GM10266 (cell line): ENCODE results near the gene CEP112.

Experiments used
- DNase-seq: peaks from one replicate; pipeline ENCODE4 v3.0.0; 2012; ENCODE audit errors: extremely low spot score
- TF ChIP-seq, protein P1 (sequence below): IDR thresholded peaks from 2 replicates; pipeline ENCODE4 v1.5.1; 2012; ENCODE audit warnings: mild to moderate bottlenecking, low read depth; ENCODE audit not compliant: control insufficient read depth, insufficient read depth; ENCODE audit errors: missing control alignments

CEP112 gene

DNA sequence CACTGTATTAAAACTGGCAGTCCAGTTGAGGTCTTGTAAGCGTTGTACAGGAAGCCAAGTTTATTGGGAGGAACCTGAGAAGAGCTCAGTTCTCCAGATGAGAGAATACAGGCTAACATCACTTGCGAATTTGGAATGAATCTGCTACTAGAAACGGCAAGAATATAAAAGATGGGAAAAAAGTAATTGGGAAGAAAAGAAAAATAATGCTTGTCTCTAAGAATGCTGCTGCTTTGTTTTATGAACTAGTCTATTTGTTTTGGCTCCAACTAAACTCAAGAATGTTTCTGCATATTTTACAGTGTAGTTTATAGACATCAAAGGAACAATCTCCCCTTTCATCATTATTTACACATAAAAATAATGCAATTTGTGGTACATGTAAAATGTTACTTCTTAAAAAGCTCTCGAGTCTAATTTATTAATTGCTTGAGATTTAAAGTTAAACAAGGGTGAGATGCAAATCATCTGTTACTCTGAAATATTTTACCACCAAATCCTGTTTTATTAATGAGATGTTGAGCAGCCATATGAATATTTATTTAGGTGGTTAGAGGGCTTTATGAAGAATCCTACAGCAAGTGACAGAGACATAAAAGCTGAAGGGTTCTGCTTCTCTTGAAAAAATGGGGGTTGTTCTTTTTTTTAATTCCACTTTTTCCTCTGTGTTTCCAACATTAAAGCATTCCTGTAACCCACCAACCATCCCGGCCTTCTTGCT, 468.3 kb downstream of the CEP112 start:
- TF ChIP-seq, protein P1, sequence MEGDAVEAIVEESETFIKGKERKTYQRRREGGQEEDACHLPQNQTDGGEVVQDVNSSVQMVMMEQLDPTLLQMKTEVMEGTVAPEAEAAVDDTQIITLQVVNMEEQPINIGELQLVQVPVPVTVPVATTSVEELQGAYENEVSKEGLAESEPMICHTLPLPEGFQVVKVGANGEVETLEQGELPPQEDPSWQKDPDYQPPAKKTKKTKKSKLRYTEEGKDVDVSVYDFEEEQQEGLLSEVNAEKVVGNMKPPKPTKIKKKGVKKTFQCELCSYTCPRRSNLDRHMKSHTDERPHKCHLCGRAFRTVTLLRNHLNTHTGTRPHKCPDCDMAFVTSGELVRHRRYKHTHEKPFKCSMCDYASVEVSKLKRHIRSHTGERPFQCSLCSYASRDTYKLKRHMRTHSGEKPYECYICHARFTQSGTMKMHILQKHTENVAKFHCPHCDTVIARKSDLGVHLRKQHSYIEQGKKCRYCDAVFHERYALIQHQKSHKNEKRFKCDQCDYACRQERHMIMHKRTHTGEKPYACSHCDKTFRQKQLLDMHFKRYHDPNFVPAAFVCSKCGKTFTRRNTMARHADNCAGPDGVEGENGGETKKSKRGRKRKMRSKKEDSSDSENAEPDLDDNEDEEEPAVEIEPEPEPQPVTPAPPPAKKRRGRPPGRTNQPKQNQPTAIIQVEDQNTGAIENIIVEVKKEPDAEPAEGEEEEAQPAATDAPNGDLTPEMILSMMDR: no peak
- DNase-seq: no peak

DNA sequence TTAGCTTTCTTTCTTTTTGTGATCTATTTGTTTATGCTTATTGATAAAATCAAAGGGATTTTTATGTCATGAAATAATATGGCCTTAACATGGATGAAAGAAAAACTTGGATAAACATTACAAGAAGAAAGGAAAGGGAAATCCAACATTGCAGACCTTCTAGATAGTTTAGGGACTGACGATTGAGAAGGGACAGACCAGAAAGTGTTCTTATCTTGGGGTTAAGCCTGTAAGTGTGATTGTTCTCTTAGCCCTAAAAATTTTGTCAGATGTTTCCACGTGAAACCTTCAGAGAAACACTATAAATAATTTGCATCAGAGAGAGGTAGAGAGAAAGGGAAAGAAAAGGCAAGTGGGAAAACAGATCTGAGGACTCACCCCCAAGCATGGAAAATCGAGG, 473.3 kb downstream of the CEP112 start:
- no peak for DNase-seq
- TF ChIP-seq, protein P1: no peak

DNA sequence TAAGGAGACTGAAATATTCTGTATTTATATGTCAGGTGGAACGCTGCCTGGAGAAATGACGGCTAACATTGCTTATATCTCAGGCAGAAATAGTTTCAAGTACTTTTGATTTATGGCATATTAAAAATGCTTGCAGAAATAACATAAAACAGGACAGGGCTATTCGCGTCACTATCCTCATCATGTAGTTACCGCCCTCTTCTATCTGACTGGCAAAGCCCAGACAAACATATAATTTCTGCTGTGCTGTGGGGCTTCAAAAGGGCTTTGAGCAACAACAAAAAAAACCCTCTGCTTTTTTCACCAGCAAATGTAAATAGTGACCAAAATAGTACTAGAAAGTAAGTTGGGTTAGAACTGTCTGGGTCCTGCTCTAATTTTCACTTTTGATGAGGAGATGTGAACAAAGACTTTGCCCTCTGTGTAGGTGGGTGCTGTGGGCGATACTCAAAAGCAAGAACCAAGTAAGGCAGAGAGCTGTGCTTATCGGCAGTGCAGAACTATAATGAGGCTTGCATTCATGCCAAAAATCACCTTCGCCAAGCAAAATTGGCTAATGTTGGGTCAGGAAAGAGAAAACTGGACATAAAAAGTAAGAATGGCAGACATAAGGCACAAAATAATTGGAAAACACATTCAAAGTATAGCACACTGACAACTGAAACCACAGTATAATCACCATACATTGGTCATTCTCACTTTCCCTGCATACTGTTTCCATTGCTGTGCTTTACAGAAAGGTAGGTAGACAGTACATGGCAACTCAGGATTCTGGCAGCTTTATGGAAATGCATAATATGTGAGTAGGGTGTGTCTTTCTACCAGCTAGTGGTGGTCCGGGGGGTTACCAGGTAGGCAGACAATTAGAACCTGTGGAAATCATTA, 479.3 kb downstream of the CEP112 start:
- TF ChIP-seq, protein P1: no peak
- no peak for DNase-seq

DNA sequence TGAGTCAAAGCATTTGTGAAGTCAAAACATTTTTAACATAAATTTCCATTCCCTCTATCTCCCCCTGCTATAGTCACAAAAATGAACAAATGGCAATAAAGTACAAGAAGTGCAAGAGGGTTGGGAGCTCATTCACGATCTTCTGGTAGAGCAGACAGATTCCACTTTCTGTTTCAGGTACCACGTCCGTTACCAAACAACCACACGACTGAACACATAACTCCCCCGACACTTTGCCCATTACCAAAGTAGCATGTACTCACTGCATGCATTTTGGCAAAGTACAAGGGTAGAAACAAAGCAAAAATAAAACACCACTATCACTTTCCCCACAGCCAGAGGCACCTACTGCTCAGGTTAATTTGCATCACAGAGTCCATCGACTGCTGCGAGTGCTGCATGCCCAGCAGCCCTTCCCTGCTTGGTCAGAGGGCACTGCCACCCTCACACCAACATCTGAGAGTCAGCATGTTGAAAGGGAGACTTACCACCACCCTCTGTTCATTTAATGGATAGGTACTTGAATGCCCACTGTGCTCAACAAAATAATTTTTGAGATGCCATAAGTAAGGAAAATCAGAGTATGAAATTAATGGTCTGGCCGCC, 480.2 kb downstream of the CEP112 start:
- DNase-seq: no peak
- TF ChIP-seq, protein P1: no peak

DNA sequence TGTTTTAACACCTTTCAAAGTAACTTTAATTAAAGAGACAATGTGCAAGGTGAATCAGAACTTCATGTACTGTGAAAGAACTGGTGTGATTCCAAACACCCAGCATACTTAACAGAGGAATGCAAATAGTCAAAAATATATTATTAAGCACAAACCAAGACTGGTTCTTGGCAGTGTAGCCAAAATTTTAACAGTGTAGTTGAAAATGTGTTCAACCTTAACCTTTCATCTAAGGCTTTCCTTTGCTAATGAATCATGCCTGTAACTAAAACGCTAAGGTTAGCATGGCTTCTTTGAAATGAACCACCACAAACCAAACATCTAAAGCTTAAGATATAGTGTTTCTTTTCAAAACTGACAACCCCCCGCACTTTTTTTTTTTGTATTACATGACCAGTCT, 484.2 kb downstream of the CEP112 start:
- TF ChIP-seq, protein P1: no peak
- no peak for DNase-seq

DNA sequence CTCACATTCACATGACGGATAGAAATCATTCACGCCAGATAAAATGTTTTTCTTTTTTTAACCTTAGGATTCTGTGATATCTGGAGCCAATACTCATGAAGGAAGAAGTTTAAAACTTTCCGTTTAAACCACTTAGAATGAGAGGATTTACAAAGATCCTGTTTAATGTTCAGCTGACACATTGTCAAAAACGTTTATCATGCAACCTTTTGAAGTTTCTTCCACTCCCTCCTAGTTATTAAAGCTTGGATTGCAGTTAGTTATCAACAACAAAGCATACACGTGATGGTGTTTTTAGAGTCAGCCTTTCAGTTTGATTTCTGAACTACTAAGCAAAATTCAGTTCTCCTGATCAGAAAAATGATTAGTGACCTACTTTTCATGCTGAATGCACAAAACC, 487.2 kb downstream of the CEP112 start:
- TF ChIP-seq, protein P1: no peak
- no peak for DNase-seq

DNA sequence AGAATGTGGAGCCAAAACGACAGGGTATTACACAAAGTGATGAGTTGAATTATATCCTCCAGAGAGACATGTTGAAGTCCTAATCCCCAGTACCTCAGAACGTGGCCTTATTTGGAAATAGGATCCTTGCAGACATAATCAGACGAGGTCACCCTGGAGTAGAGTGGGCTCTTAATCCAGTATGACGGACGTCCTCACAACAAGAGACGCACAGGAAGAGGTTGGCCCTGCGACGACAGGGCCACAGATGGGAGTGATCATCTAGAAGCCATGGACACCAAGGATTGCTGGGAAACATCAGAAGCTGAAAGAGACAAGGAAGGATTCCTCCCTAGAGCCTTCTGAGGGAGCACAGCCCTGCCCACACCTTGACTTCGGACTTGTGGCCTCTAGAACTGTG, 488.0 kb downstream of the CEP112 start:
- DNase-seq: no peak

More for the DNA sequence above, 488.0 kb downstream of the CEP112 start:
- TF ChIP-seq, protein P1: no peak
